ENCODE measurements around the gene TFB2M. TPM values are rescaled to one million over a fixed set of nuclear protein-coding genes. Genes with fewer than 3 reads are reported as not detected.

TFB2M gene
- total and polyA plus RNA-seq, 2 donors (not counting 1 experiment from before 2014, with no cell fraction given), result 8.8 to 11.6 TPM

GRCh38 chr1:246492611-246493245 is 73.3 kb downstream of the TFB2M start:
- H3K27ac ChIP-seq (ENCODE audit: low read length in 2 of 2), result no peak overlapping the region
- no peaks in the 10 kb centered on the region for H3K9me3 ChIP-seq (ENCODE audit: control extremely low read depth in 1 of 3, control insufficient read depth in 2 of 3, insufficient read depth in 1 of 3, low read length in 2 of 3)
- 15% methylated on average over 2 of the region's 3 CpGs for WGBS (ENCODE audit: insufficient coverage)
- H4K20me1 ChIP-seq (ENCODE audit: control insufficient read depth, insufficient read depth, low read length, poor library complexity, severe bottlenecking), result no peaks in the 10 kb centered on the region
- TF ChIP-seq EZH2 (IDR thresholded peaks at IDR 0.05; ENCODE audit: borderline replicate concordance, insufficient read depth, low read depth, low read length, poor library complexity, severe bottlenecking), result no peak
- no peak for TF ChIP-seq CTCF (IDR thresholded peaks at IDR 0.05)
- Mint-ChIP-seq H3K27me3 (no peaks in the 10 kb centered on the region), H3K9me3 (ENCODE audit: insufficient read depth) (no peaks in the 10 kb centered on the region), H3K4me3 (no peak overlapping the region), H3K27ac (no peak overlapping the region), H3K4me1 (peaks cover 4% of the 10 kb centered on the region)
- no peak overlapping the region for H2AFZ ChIP-seq (ENCODE audit: insufficient read depth, low read depth, low read length, poor library complexity, severe bottlenecking)
- ChIA-PET CTCF (interaction anchor here (0.7 to 1.4 kb wide), 6 partner anchors 9 to 1340 kb away, joined by 3 to 10 read pairs (median 4); no protein-coding TSS in a partner anchor), POLR2A (no interaction called here)
- no peak overlapping the region for H3K4me3 ChIP-seq (ENCODE audit: control extremely low read depth in 1 of 5, extremely low read depth in 1 of 5, insufficient read depth in 1 of 5, low read depth in 2 of 5, low read length in 4 of 5)
- peaks cover 0 to 4% of the 10 kb centered on the region in 2 donors for H3K4me1 ChIP-seq (ENCODE audit: control insufficient read depth in 2 of 2, insufficient read depth in 2 of 2, low read length in 2 of 2)
- H3K79me2 ChIP-seq (ENCODE audit: control insufficient read depth, insufficient read depth, low read length), result peaks cover 30% of the 10 kb centered on the region
- H3K9ac ChIP-seq (ENCODE audit: low read length), result no peak overlapping the region
- intact Hi-C loops (cut with micrococcal nuclease), result loop anchor here (1.0 kb wide), 1 partner anchor 1339 kb away; no protein-coding TSS in a partner anchor
- H3K27me3 ChIP-seq (replicated peaks in 1 of 4; ENCODE audit: control extremely low read depth in 1 of 4, control insufficient read depth in 3 of 4, insufficient read depth in 4 of 4, low read length in 3 of 4), result no peaks in the 10 kb centered on the region
- no peaks in the 10 kb centered on the region for H3K36me3 ChIP-seq (replicated peaks in 1 of 2; ENCODE audit: control extremely low read depth in 1 of 2, control insufficient read depth in 1 of 2, extremely low read depth in 1 of 2, insufficient read depth in 2 of 2, low read length in 1 of 2)
- ATAC-seq (ENCODE audit: low read depth) (no peak), DNase-seq (no peak)
- H3K4me2 ChIP-seq (replicated peaks; ENCODE audit: low read depth, low read length, poor library complexity, severe bottlenecking), result no peak overlapping the region

GRCh38 chr1:246491551-246492053 is 74.5 kb downstream of the TFB2M start:
- TF ChIP-seq EZH2 (IDR thresholded peaks at IDR 0.05; ENCODE audit: borderline replicate concordance, insufficient read depth, low read depth, low read length, poor library complexity, severe bottlenecking) (no peak), CTCF (IDR thresholded peaks at IDR 0.05) (no peak)
- Histone ChIP-seq H3K9ac (ENCODE audit: low read length) (no peak overlapping the region), H3K27ac (ENCODE audit: low read length in 2 of 2) (no peak overlapping the region), H3K79me2 (ENCODE audit: control insufficient read depth, insufficient read depth, low read length) (peaks cover 24% of the 10 kb centered on the region), H3K36me3 (replicated peaks in 1 of 2; ENCODE audit: control extremely low read depth in 1 of 2, control insufficient read depth in 1 of 2, extremely low read depth in 1 of 2, insufficient read depth in 2 of 2, low read length in 1 of 2) (no peaks in the 10 kb centered on the region), H4K20me1 (ENCODE audit: control insufficient read depth, insufficient read depth, low read length, poor library complexity, severe bottlenecking) (no peaks in the 10 kb centered on the region), H3K4me3 (ENCODE audit: control extremely low read depth in 1 of 5, extremely low read depth in 1 of 5, insufficient read depth in 1 of 5, low read depth in 2 of 5, low read length in 4 of 5) (no peak overlapping the region), H3K4me1 (ENCODE audit: control insufficient read depth in 2 of 2, insufficient read depth in 2 of 2, low read length in 2 of 2) (no peaks in the 10 kb centered on the region), H2AFZ (ENCODE audit: insufficient read depth, low read depth, low read length, poor library complexity, severe bottlenecking) (no peak overlapping the region), H3K9me3 (ENCODE audit: control extremely low read depth in 1 of 3, control insufficient read depth in 2 of 3, insufficient read depth in 1 of 3, low read length in 2 of 3) (no peaks in the 10 kb centered on the region), H3K4me2 (replicated peaks; ENCODE audit: low read depth, low read length, poor library complexity, severe bottlenecking) (no peak overlapping the region), H3K27me3 (replicated peaks in 1 of 4; ENCODE audit: control extremely low read depth in 1 of 4, control insufficient read depth in 3 of 4, insufficient read depth in 4 of 4, low read length in 3 of 4) (no peaks in the 10 kb centered on the region)
- DNase-seq, result no peak
- Mint-ChIP-seq H3K4me1 (no peaks in the 10 kb centered on the region), H3K27ac (no peak overlapping the region), H3K27me3 (no peaks in the 10 kb centered on the region), H3K9me3 (ENCODE audit: insufficient read depth) (no peaks in the 10 kb centered on the region), H3K4me3 (no peak overlapping the region)
- intact Hi-C loops (cut with micrococcal nuclease), result loop anchor here (1.0 kb wide), 1 partner anchor 1338 kb away; no protein-coding TSS in a partner anchor
- no peak for ATAC-seq (ENCODE audit: low read depth)
- CTCF ChIA-PET, result interaction anchor here (0.7 to 1.1 kb wide), 4 partner anchors 38 to 1339 kb away, joined by 3 to 4 read pairs (median 3); no protein-coding TSS in a partner anchor
- WGBS (ENCODE audit: insufficient coverage), result 96% methylated on average over 2 of the region's 7 CpGs
- POLR2A ChIA-PET, result no interaction called here

All from B cell (primary cell).